DND-41 (cell line): Measurements from ENCODE around the gene CCDC150.
"Not testable (repeated sequence)": the region's sequence is repeated elsewhere in the genome, so short reads cannot be mapped to it uniquely, and the experiment has no call there.

ENCODE experiments used
- ATAC-seq: fragments of 200-7000 bp; cut with Tn5 transposase; 3 replicates; pipeline ENCODE4 v1.9.1; 2021; ENCODE audit warnings: low read depth; ENCODE audit not compliant: insufficient read depth
- DNase-seq: peaks from one replicate; pipeline ENCODE4 v3.0.0-alpha.2; 2020
- H2AFZ ChIP-seq: 2 replicates; pipeline ENCODE4 v1.6.0; 2012; ENCODE audit warnings: low read depth, low read length
- H3K27ac ChIP-seq: 2 replicates; pipeline ENCODE4 v1.5.1; 2012; ENCODE audit warnings: low read length, inconsistent platforms
- H3K27me3 ChIP-seq: fragments of 200-600 bp; sonication (generic); 2 replicates; pipeline ENCODE4 v1.6.0; 2012; ENCODE audit warnings: low read length, mild to moderate bottlenecking, inconsistent platforms; ENCODE audit not compliant: insufficient read depth, poor library complexity
- H3K36me3 ChIP-seq: 2 replicates; pipeline ENCODE4 v1.5.1; 2012; ENCODE audit warnings: low read length, inconsistent platforms; ENCODE audit not compliant: insufficient read depth
- H3K4me1 ChIP-seq: 2 replicates; pipeline ENCODE4 v1.5.1; 2012; ENCODE audit warnings: mild to moderate bottlenecking, low read length; ENCODE audit not compliant: insufficient read depth
- H3K4me2 ChIP-seq: 2 replicates; pipeline ENCODE4 v1.6.0; 2012; ENCODE audit warnings: mild to moderate bottlenecking, moderate library complexity, low read length, inconsistent platforms; ENCODE audit not compliant: insufficient read depth
- H3K4me3 ChIP-seq, 2 experiments: fragments of 200-600 bp in 1 of 2; shearing (Covaris generic) in 1 of 2; 2 replicates each; pipeline ENCODE4 v1.5.1; 2012 to 2016; ENCODE audit warnings: inconsistent platforms in 2 of 2, low read length in 2 of 2, mild to moderate bottlenecking in 2 of 2, low read depth in 1 of 2, moderate library complexity in 1 of 2
- H3K79me2 ChIP-seq: 2 replicates; pipeline ENCODE4 v1.6.0; 2012; ENCODE audit warnings: low read length, inconsistent platforms; ENCODE audit not compliant: insufficient read depth
- H3K9ac ChIP-seq: 2 replicates; pipeline ENCODE4 v1.6.0; 2012; ENCODE audit warnings: low read depth, mild to moderate bottlenecking, inconsistent platforms, low read length, moderate library complexity
- H3K9me3 ChIP-seq: 2 replicates; pipeline ENCODE4 v1.5.1; 2012; ENCODE audit warnings: low read length, moderate library complexity, mild to moderate bottlenecking, inconsistent platforms; ENCODE audit not compliant: insufficient read depth, severe bottlenecking
- H4K20me1 ChIP-seq: 2 replicates; pipeline ENCODE4 v1.6.0; 2012; ENCODE audit warnings: low read length; ENCODE audit not compliant: insufficient read depth
- CTCF ChIP-seq: IDR thresholded peaks from 2 replicates; pipeline ENCODE4 v1.5.1; 2012; ENCODE audit warnings: borderline replicate concordance, low read length, moderate library complexity, mild to moderate bottlenecking; ENCODE audit not compliant: poor library complexity, severe bottlenecking; ENCODE audit errors: extremely low read depth
- EZH2 ChIP-seq: IDR thresholded peaks from 3 replicates; pipeline ENCODE4 v1.6.1; 2012; ENCODE audit warnings: borderline replicate concordance, low read depth, mild to moderate bottlenecking, moderate library complexity, low read length, inconsistent platforms; ENCODE audit not compliant: severe bottlenecking

CCDC150 gene

GRCh38 chr2:196703695-196704094 is 64.2 kb downstream of the CCDC150 start:
- H3K79me2 ChIP-seq = no peaks in the 10 kb centered on the region
- no peak overlapping the region for H3K4me2 ChIP-seq
- H3K4me3 ChIP-seq = no peak overlapping the region
- ATAC-seq (no peak), DNase-seq (no peak)
- no peak overlapping the region for H3K9ac ChIP-seq
- peaks cover 19% of the 10 kb centered on the region for H3K4me1 ChIP-seq
- H4K20me1 ChIP-seq = no peaks in the 10 kb centered on the region
- peak overlapping the region; percentile 30; the same call in 1 of the 2 replicates for H3K27ac ChIP-seq
- H3K27me3 ChIP-seq = no peaks in the 10 kb centered on the region
- H2AFZ ChIP-seq = no peak overlapping the region
- H3K9me3 ChIP-seq = no peaks in the 10 kb centered on the region
- TF ChIP-seq CTCF = no peak
- TF ChIP-seq EZH2 = no peak
- peaks cover 25% of the 10 kb centered on the region for H3K36me3 ChIP-seq

GRCh38 chr2:196710056-196710455 is 70.5 kb downstream of the CCDC150 start:
- H2AFZ ChIP-seq, DNase-seq, H3K4me3 ChIP-seq, H3K9ac ChIP-seq, H4K20me1 ChIP-seq, H3K79me2 ChIP-seq, ATAC-seq, H3K4me1 ChIP-seq, H3K27ac ChIP-seq, H3K4me2 ChIP-seq, H3K27me3 ChIP-seq: not testable (repeated sequence)
- Histone ChIP-seq H3K36me3 (peaks cover 27% of the 10 kb centered on the region), H3K9me3 (peaks cover 15% of the 10 kb centered on the region)

GRCh38 chr2:196711625-196712024 is 72.1 kb downstream of the CCDC150 start:
- Histone ChIP-seq H3K4me2 (no peak overlapping the region), H3K27me3 (no peaks in the 10 kb centered on the region), H3K27ac (no peak overlapping the region), H3K79me2 (no peaks in the 10 kb centered on the region), H3K9me3 (peaks cover 15% of the 10 kb centered on the region), H3K36me3 (peaks cover 27% of the 10 kb centered on the region), H4K20me1 (no peaks in the 10 kb centered on the region), H3K4me1 (no peaks in the 10 kb centered on the region), H2AFZ (no peak overlapping the region), H3K9ac (no peak overlapping the region), H3K4me3 (no peak overlapping the region)
- DNase-seq (no peak), ATAC-seq (no peak)
- TF ChIP-seq CTCF = no peak
- no peak for TF ChIP-seq EZH2

- Histone ChIP-seq H3K9me3 (peaks cover 15% of the 10 kb centered on the region), H3K4me3 (no peak overlapping the region), H2AFZ (no peak overlapping the region), H4K20me1 (no peaks in the 10 kb centered on the region), H3K36me3 (peaks cover 27% of the 10 kb centered on the region), H3K27me3 (no peaks in the 10 kb centered on the region), H3K4me1 (no peaks in the 10 kb centered on the region), H3K27ac (no peak overlapping the region), H3K4me2 (no peak overlapping the region), H3K9ac (no peak overlapping the region), H3K79me2 (no peaks in the 10 kb centered on the region)
- ATAC-seq = no peak
- TF ChIP-seq EZH2 = no peak
- TF ChIP-seq CTCF = no peak
- no peak for DNase-seq
These were observed 73.4 kb downstream of the CCDC150 start for GRCh38 chr2:196712867-196713266.
